Right cardiac atrium (tissue), 5 donors: ENCODE results near the gene TSPAN5. TPM values are rescaled to one million over a fixed set of nuclear protein-coding genes. Genes with fewer than 3 reads are reported as not detected.
A peak's percentile ranks its signal among the peaks of the same experiment; 100 is the strongest.

ENCODE experiments used
- ATAC-seq, 2 donors: fragments of 200-7000 bp; cut with Tn5 transposase; one replicate each; pipeline versions ENCODE4 v1.8.0 to v1.9.1; 2020; ENCODE audit warnings: moderate library complexity in 2 of 2, mild to moderate bottlenecking in 1 of 2
- DNase-seq, 3 donors: peaks; one replicate each; pipeline ENCODE4 v3.0.0-alpha.2; 2020
- H3K27ac ChIP-seq: one replicate; pipeline ENCODE4 v1.5.1; 2013; ENCODE audit warnings: mild to moderate bottlenecking, low read length, control low read depth, moderate library complexity
- H3K27me3 ChIP-seq: one replicate; pipeline ENCODE4 v1.6.1; 2013; ENCODE audit not compliant: control insufficient read depth, insufficient read depth
- H3K4me1 ChIP-seq: one replicate; pipeline ENCODE4 v1.6.1; 2013; ENCODE audit warnings: low read length; ENCODE audit not compliant: control insufficient read depth, insufficient read depth
- H3K4me3 ChIP-seq: one replicate; pipeline ENCODE4 v1.5.1; 2013; ENCODE audit warnings: low read length, control low read depth
- H3K9me3 ChIP-seq: one replicate; pipeline ENCODE4 v1.6.1; 2013; ENCODE audit warnings: low read length; ENCODE audit not compliant: control insufficient read depth
- WGBS: extraction: QIAGEN DNeasy Blood & Tissue Kit; methylation state at CpG from one replicate; pipeline ENCODE4 v1.1.7; 2013; 5-methylcytosine and 5-hydroxymethylcytosine counted together
- intact Hi-C, 4 donors: fragments of 100-400 bp; cut with DNase I; formaldehyde crosslinking; loops; one replicate each; pipeline versions ENCODE4 v1.11.0 to v1.14.0; 2022 to 2023
- polyA plus RNA-seq: library from polyadenylated mRNA; stranded (reverse); fragments of 200-250 nt; gene quantifications from one replicate; pipeline ENCODE4 v1.2.3, GENCODE V29; 2013
- total RNA-seq, 4 donors: library from RNA; stranded (reverse); fragmentation: NEBNext Ultra II Directional; extraction: Animal tissue kit (Norgen Biotek cat#: 25700); gene quantifications; one replicate each; pipeline ENCODE4 v1.2.1, GENCODE V29; 2021
- donor health status: healthy with polysubstance abuse.
- donor health status: DM: no; HTN: yes; CAD: no.
- donor health status: DM: no; HTN: no; CAD: no.
- donor health status: DM: no; HTN: yes; CAD: no; lungs with severe emphysema.
- donor health status: DM: yes; HTN: yes; CAD: no.

Gene TSPAN5
- total and polyA plus RNA-seq, 5 donors, result 1.2 to 2.5 (median 2.1) TPM

GRCh38 chr4:98641906-98642668 lies 16.3 kb downstream of the TSPAN5 start:
- 94% methylated on average over 3 of the region's 3 CpGs for WGBS
- no peak for ATAC-seq
- H3K27me3 ChIP-seq, result no peaks in the 10 kb centered on the region

GRCh38 chr4:98641376-98641775 lies 17.0 kb downstream of the TSPAN5 start:
- WGBS, result 91% methylated on average over 5 of the region's 5 CpGs
- intact Hi-C loops, result no loop called here

More at GRCh38 chr4:98641906-98642668, 16.3 kb downstream of the TSPAN5 start:
- intact Hi-C loops, result no loop called here
- peaks cover under 1% of the 10 kb centered on the region for H3K4me1 ChIP-seq
- no peak for DNase-seq
- no peak overlapping the region for H3K27ac ChIP-seq
- H3K4me3 ChIP-seq, result no peak overlapping the region
- H3K9me3 ChIP-seq, result no peaks in the 10 kb centered on the region

GRCh38 chr4:98639523-98639922 lies 18.9 kb downstream of the TSPAN5 start:
- Histone ChIP-seq H3K4me3 (no peak overlapping the region), H3K27ac (no peak overlapping the region), H3K27me3 (no peaks in the 10 kb centered on the region), H3K9me3 (no peaks in the 10 kb centered on the region), H3K4me1 (peaks cover 2% of the 10 kb centered on the region)
- 67% methylated on average over 2 of the region's 2 CpGs for WGBS
- DNase-seq (no peak), ATAC-seq (no peak)
- intact Hi-C loops, result no loop called here

More at GRCh38 chr4:98641376-98641775, 17.0 kb downstream of the TSPAN5 start:
- DNase-seq, result no peak
- H3K4me1 ChIP-seq, result peaks cover 2% of the 10 kb centered on the region
- H3K4me3 ChIP-seq, result no peak overlapping the region
- H3K9me3 ChIP-seq, result no peaks in the 10 kb centered on the region
- no peaks in the 10 kb centered on the region for H3K27me3 ChIP-seq
- no peak overlapping the region for H3K27ac ChIP-seq
- ATAC-seq, result no peak

- no peak overlapping the region for H3K4me3 ChIP-seq
- DNase-seq, result no peak
- no peak overlapping the region for H3K27ac ChIP-seq
- no peaks in the 10 kb centered on the region for H3K9me3 ChIP-seq
- H3K27me3 ChIP-seq, result no peaks in the 10 kb centered on the region
- ATAC-seq, result no peak
- WGBS, result 98% methylated on average over 2 of the region's 2 CpGs
- H3K4me1 ChIP-seq, result peaks cover 2% of the 10 kb centered on the region
- intact Hi-C loops, result no loop called here
Observed at GRCh38 chr4:98639108-98639507, 19.3 kb downstream of the TSPAN5 start.

GRCh38 chr4:98638661-98639060 lies 19.8 kb downstream of the TSPAN5 start:
- no peak overlapping the region for H3K4me3 ChIP-seq
- no peaks in the 10 kb centered on the region for H3K9me3 ChIP-seq
- no peaks in the 10 kb centered on the region for H3K27me3 ChIP-seq
- DNase-seq (no peak), ATAC-seq (no peak)
- H3K4me1 ChIP-seq, result peaks cover 2% of the 10 kb centered on the region
- intact Hi-C loops, result no loop called here
- H3K27ac ChIP-seq, result no peak overlapping the region
- 91% methylated on average over 5 of the region's 5 CpGs for WGBS

- Histone ChIP-seq H3K4me1 (peaks cover 2% of the 10 kb centered on the region), H3K4me3 (no peak overlapping the region), H3K27me3 (no peaks in the 10 kb centered on the region), H3K9me3 (no peaks in the 10 kb centered on the region), H3K27ac (no peak overlapping the region)
- intact Hi-C loops, result no loop called here
- 100% methylated on average over 1 of the region's 1 CpG for WGBS
- no peak for DNase-seq
- no peak for ATAC-seq
Observed at GRCh38 chr4:98634061-98634460, 24.4 kb downstream of the TSPAN5 start.

- Histone ChIP-seq H3K9me3 (no peaks in the 10 kb centered on the region), H3K27ac (no peak overlapping the region), H3K4me1 (peaks cover 2% of the 10 kb centered on the region), H3K27me3 (no peaks in the 10 kb centered on the region), H3K4me3 (no peak overlapping the region)
- no peak for ATAC-seq
- 97% methylated on average over 3 of the region's 3 CpGs for WGBS
- intact Hi-C loops, result no loop called here
- DNase-seq, result no peak
Observed at GRCh38 chr4:98633159-98633558, 25.3 kb downstream of the TSPAN5 start.

- intact Hi-C loops, result no loop called here
- Histone ChIP-seq H3K27ac (no peak overlapping the region), H3K4me3 (no peak overlapping the region), H3K9me3 (no peaks in the 10 kb centered on the region), H3K4me1 (peaks cover 2% of the 10 kb centered on the region), H3K27me3 (no peaks in the 10 kb centered on the region)
- 96% methylated on average over 4 of the region's 4 CpGs for WGBS
- no peak for DNase-seq
- ATAC-seq, result no peak
Observed at GRCh38 chr4:98632258-98632657, 26.2 kb downstream of the TSPAN5 start.

GRCh38 chr4:98631506-98631905 lies 26.9 kb downstream of the TSPAN5 start:
- H3K9me3 ChIP-seq, result no peaks in the 10 kb centered on the region
- ATAC-seq, result no peak
- H3K4me1 ChIP-seq, result no peaks in the 10 kb centered on the region
- no peaks in the 10 kb centered on the region for H3K27me3 ChIP-seq
- H3K4me3 ChIP-seq, result no peak overlapping the region
- no peak for DNase-seq
- H3K27ac ChIP-seq, result no peak overlapping the region
- 52% methylated on average over 3 of the region's 3 CpGs for WGBS
- intact Hi-C loops, result no loop called here

GRCh38 chr4:98630737-98631454 lies 27.5 kb downstream of the TSPAN5 start:
- Histone ChIP-seq H3K27ac (no peak overlapping the region), H3K4me1 (no peaks in the 10 kb centered on the region), H3K4me3 (no peak overlapping the region), H3K27me3 (no peaks in the 10 kb centered on the region), H3K9me3 (no peaks in the 10 kb centered on the region)
- no peak for DNase-seq
- intact Hi-C loops, result no loop called here
- no peak for ATAC-seq
- 72% methylated on average over 8 of the region's 8 CpGs for WGBS

GRCh38 chr4:98627531-98628257 lies 30.7 kb downstream of the TSPAN5 start:
- no peak overlapping the region for H3K27ac ChIP-seq
- no peaks in the 10 kb centered on the region for H3K9me3 ChIP-seq
- intact Hi-C loops, result no loop called here
- ATAC-seq (peak in 1 of 2 donors; percentile 64), DNase-seq (no peak)
- H3K27me3 ChIP-seq, result no peaks in the 10 kb centered on the region
- 40% methylated on average over 3 of the region's 3 CpGs for whole genome bisulfite sequencing
- no peak overlapping the region for H3K4me3 ChIP-seq
- no peaks in the 10 kb centered on the region for H3K4me1 ChIP-seq
